WERI-Rb-1 (cell line): Measurements from ENCODE around the gene C1QL2.
A peak's percentile ranks its signal among the peaks of the same experiment; 100 is the strongest.

Experiments used
- DNase-seq: peaks from one replicate; pipeline ENCODE4 v3.0.0-alpha.2; 2020
- H3K27ac ChIP-seq: fragments of 250-450 bp; sonication (Bioruptor Pico); 2 replicates; pipeline ENCODE4 v1.5.1; 2020; ENCODE audit warnings: mild to moderate bottlenecking, moderate library complexity
- H3K27me3 ChIP-seq: fragments of 250-450 bp; sonication (Bioruptor Pico); 2 replicates; pipeline ENCODE4 v1.5.1; 2021; ENCODE audit warnings: mild to moderate bottlenecking, low read depth, moderate library complexity; ENCODE audit not compliant: insufficient read depth, severe bottlenecking
- H3K36me3 ChIP-seq: fragments of 250-450 bp; sonication (Bioruptor Pico); 2 replicates; pipeline ENCODE4 v1.5.1; 2020; ENCODE audit warnings: mild to moderate bottlenecking, moderate library complexity
- H3K4me3 ChIP-seq: 2 replicates; pipeline ENCODE4 v1.5.1; 2011; ENCODE audit warnings: low read depth, mild to moderate bottlenecking, control low read depth, low read length
- H3K9me3 ChIP-seq: fragments of 250-450 bp; sonication (Bioruptor Pico); 2 replicates; pipeline ENCODE4 v1.5.1; 2021; ENCODE audit warnings: mild to moderate bottlenecking, moderate library complexity; ENCODE audit not compliant: severe bottlenecking
- CTCF ChIP-seq: IDR thresholded peaks from 2 replicates; pipeline ENCODE4 v1.5.1; 2011; ENCODE audit warnings: low read depth, mild to moderate bottlenecking, control low read depth, inconsistent platforms, low read length

C1QL2 gene

GRCh38 chr2:119119999-119120756 lies 38.4 kb downstream of the C1QL2 start:
- peak; percentile 37 for DNase-seq
- Histone ChIP-seq H3K27ac (no peak overlapping the region), H3K4me3 (no peak overlapping the region), H3K27me3 (no peaks in the 10 kb centered on the region), H3K9me3 (no peaks in the 10 kb centered on the region), H3K36me3 (no peaks in the 10 kb centered on the region)
- TF ChIP-seq CTCF = no peak

DNA sequence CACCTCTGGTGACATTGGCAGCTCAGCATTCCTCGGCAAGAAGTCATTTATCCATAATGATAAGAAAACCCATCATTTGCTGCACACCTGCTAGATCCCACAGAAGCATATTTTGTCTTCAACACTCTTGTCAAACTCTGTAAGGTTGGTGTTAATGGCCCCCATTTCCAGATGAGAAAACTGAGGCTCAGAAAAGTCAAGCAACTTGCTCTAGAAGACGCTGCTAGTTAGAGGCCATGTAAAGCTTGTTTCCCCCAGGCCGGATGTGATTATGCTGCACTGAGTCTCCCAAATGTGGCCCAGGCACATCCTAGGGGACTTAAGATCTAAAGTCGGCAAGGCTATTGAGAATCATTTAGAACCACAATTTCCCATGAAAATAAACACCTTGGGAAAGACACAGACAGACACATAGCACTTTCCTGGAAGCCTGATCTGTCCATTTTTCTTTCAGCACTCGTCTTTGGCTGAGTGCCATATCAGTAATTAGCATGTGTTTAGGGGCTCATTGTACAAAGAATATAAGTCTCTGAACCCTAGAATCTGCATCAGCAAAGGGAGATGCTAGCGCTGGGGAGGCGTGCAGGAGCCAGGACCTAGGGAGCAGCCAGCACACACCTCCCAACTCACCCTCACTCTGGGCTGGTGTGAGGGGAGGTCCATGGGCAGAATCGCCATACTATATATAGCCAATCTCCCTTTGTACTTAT lies 39.3 kb downstream of the C1QL2 start:
- Histone ChIP-seq H3K4me3 (no peak overlapping the region), H3K27me3 (no peaks in the 10 kb centered on the region), H3K36me3 (no peaks in the 10 kb centered on the region), H3K27ac (no peak overlapping the region), H3K9me3 (no peaks in the 10 kb centered on the region)
- DNase-seq = no peak
- TF ChIP-seq CTCF = no peak

GRCh38 chr2:119117891-119118882 lies 40.4 kb downstream of the C1QL2 start:
- TF ChIP-seq CTCF = no peak
- Histone ChIP-seq H3K36me3 (no peaks in the 10 kb centered on the region), H3K27me3 (no peaks in the 10 kb centered on the region), H3K27ac (no peak overlapping the region), H3K9me3 (no peaks in the 10 kb centered on the region), H3K4me3 (no peak overlapping the region)
- no peak for DNase-seq

- no peak for DNase-seq
- TF ChIP-seq CTCF = no peak
- H3K27me3 ChIP-seq = no peaks in the 10 kb centered on the region
These were observed 41.1 kb downstream of the C1QL2 start for GRCh38 chr2:119117408-119117807.

DNA sequence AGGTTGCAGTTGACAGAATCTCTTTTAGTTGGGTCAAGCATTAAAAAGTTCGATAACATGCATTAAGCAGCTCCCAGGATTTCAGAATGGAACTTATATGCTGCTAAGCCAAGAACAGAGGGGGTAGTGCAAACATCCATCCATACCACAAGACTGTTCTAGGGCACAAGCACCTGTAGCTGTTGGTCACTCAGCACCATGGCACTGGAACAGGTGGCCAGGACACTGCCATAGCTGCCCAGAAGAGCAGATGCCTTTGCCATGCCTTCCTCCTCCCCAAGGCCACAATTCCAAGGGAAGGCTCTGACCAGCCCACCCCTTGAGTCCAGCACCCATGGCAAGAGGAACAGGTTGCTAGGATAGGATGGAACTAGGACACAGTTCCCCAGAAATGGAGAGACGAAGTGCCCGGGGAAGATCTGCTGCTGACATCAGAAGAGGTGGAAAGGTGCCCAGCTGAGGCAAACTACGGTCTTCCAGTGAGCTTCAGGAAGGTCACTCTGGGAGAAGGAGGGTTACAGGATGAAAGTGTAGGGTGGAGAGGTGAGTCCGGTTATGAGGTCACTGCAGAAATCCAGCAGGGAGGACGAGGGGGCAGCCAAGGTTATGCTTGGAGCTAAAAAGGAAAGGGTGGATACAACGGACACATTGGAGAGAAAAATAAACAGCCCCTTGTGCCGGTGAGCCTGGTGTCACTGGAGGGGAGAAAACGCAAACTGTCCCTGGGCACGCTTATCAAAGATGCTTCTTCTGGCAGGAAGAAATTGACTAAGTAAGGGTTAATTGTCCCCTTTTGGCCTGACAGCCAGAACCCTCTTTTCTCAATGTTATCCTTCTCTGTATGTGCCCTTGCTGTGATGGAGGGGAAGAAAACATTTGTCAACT lies 41.9 kb downstream of the C1QL2 start:
- Histone ChIP-seq H3K4me3 (no peak overlapping the region), H3K27me3 (no peaks in the 10 kb centered on the region), H3K9me3 (no peaks in the 10 kb centered on the region), H3K36me3 (no peaks in the 10 kb centered on the region), H3K27ac (no peak overlapping the region)
- no peak for DNase-seq
- TF ChIP-seq CTCF = no peak

More at GRCh38 chr2:119117408-119117807, 41.1 kb downstream of the C1QL2 start:
- Histone ChIP-seq H3K36me3 (no peaks in the 10 kb centered on the region), H3K4me3 (no peak overlapping the region), H3K9me3 (no peaks in the 10 kb centered on the region), H3K27ac (no peak overlapping the region)
